ENCODE measurements around the gene ATP6V1G3.
"Not testable (repeated sequence)": the region's sequence is repeated elsewhere in the genome, so short reads cannot be mapped to it uniquely, and the experiment has no call there.

The ATP6V1G3 gene

DNA sequence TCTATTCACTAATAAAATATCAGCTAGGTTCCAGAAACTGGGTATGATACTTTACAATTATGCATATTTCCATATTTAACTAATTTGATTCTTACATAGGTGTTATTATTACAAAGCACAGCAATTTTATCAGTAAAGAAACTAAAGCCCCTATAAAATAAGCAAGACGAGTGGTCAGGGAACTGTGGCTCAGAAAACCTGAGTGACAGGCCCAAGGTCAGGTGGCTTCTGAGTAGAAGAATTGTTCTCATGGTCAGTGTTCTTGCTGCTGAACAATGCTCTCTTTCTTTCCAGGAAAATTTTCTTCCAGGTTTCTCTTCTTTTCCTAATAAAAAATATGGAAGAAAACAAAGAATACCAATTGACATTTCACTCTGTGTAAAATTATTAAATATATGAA, 2.2 kb upstream of the ATP6V1G3 start:
- 93% methylated on average over 1 of the region's 1 CpG for WGBS
- no peak overlapping the region for H3K27ac ChIP-seq (ENCODE audit: low read depth, low read length)
- H3K9ac ChIP-seq (ENCODE audit: low read depth, low read length), result no peak overlapping the region
- H3K27me3 ChIP-seq (ENCODE audit: insufficient read depth, low read length), result no peaks in the 10 kb centered on the region
- H3K4me1 ChIP-seq (ENCODE audit: insufficient read depth, low read length), result no peaks in the 10 kb centered on the region
- H3K9me3 ChIP-seq (ENCODE audit: insufficient read depth, low read depth, low read length), result no peaks in the 10 kb centered on the region
- H3K4me3 ChIP-seq (ENCODE audit: low read length), result no peak overlapping the region
- H3K36me3 ChIP-seq (ENCODE audit: insufficient read depth, low read length), result no peaks in the 10 kb centered on the region

DNA sequence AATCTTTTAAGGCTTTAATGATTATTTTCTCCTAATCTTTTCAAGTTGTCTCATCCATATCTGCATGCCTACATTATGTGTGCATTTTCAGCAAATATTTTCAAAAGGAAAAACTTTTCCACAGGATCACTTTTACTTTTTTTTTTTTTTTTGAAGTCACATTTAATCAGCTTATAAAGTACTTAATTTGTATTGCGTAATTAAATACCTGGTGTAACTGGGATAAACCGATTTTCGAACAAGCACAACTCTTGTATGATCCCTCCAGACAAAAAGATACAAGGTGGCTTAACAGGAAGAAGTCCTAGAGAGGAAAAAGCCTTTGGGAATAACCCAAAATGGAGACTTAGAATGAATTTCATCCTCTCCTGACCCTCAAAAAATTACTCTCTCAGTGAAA, 1.3 kb upstream of the ATP6V1G3 start:
- Histone ChIP-seq H3K9me3 (ENCODE audit: insufficient read depth, low read depth, low read length) (no peaks in the 10 kb centered on the region), H3K4me3 (ENCODE audit: low read length) (no peak overlapping the region), H3K27me3 (ENCODE audit: insufficient read depth, low read length) (no peaks in the 10 kb centered on the region), H3K27ac (ENCODE audit: low read depth, low read length) (no peak overlapping the region), H3K4me1 (ENCODE audit: insufficient read depth, low read length) (no peaks in the 10 kb centered on the region), H3K9ac (ENCODE audit: low read depth, low read length) (no peak overlapping the region), H3K36me3 (ENCODE audit: insufficient read depth, low read length) (no peaks in the 10 kb centered on the region)
- WGBS, result no CpG with 5 or more reads among the region's 3 CpGs

DNA sequence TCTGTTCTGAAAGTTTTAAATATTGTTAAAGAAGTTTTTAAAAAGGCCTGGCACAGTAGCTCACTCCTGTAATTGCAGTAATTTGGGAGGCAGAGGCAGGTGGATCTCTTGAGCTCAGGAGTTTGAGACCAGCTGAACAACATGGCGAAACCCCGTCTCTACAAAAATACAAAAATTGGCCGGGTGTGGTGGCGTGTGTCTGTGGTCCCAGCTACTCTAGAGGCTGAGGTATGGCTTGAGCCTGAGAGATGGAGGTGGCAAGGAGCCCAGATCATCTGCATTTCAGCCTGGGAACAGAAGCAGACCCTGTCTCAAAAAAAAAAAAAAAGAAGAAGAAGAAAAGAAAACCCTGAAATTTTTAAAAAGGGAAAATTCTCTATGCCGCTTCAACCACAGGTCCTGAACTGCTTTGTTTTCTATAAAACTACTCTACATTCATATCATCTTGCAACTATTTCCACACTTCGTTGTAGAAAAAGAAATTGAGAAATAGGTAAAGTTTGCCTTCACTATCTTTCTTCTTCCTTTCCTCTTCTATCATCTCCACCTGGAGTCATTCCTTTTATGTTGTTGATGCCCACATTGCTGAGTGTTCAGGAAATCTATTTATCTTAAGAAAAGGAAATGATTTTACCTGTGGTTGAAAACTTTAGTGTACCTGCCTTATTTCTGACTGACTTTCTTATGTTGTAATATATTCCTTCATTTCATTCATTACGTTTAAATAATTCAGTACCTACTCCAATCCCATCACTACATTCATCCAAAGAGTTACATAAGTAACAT, 1.7 kb downstream of the ATP6V1G3 start:
- no peaks in the 10 kb centered on the region for H3K27me3 ChIP-seq (ENCODE audit: insufficient read depth, low read length)
- no peaks in the 10 kb centered on the region for H3K9me3 ChIP-seq (ENCODE audit: insufficient read depth, low read depth, low read length)
- H3K36me3 ChIP-seq (ENCODE audit: insufficient read depth, low read length), result no peaks in the 10 kb centered on the region
- H3K4me3 ChIP-seq (ENCODE audit: low read length), result no peak overlapping the region
- no peaks in the 10 kb centered on the region for H3K4me1 ChIP-seq (ENCODE audit: insufficient read depth, low read length)
- H3K9ac ChIP-seq (ENCODE audit: low read depth, low read length), result no peak overlapping the region
- no peak overlapping the region for H3K27ac ChIP-seq (ENCODE audit: low read depth, low read length)
- WGBS, result 94% methylated on average over 5 of the region's 7 CpGs

DNA sequence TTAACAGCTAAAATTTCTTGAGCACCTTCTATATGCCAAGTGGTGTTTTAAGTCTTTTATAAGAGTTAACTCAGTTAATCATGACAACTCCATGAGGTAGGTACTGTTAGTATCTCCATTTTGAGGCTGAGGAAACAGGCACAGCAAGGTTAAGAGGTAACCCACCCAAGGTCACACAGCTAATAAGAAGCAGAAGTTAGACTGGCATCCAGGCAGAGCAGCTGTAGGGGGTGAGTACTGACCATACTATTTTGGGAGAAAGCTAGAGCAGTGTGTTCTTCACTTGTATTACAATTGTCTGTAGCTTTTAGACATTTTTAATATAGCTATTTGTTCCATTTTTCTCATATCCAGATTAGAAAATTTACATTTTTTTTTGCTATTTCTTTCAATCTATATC, 4.8 kb downstream of the ATP6V1G3 start:
- Histone ChIP-seq H3K27me3 (ENCODE audit: insufficient read depth, low read length) (no peaks in the 10 kb centered on the region), H3K4me3 (ENCODE audit: low read length) (no peak overlapping the region), H3K4me1 (ENCODE audit: insufficient read depth, low read length) (no peaks in the 10 kb centered on the region), H3K36me3 (ENCODE audit: insufficient read depth, low read length) (no peaks in the 10 kb centered on the region), H3K9ac (ENCODE audit: low read depth, low read length) (no peak overlapping the region), H3K27ac (ENCODE audit: low read depth, low read length) (no peak overlapping the region), H3K9me3 (ENCODE audit: insufficient read depth, low read depth, low read length) (no peaks in the 10 kb centered on the region)

DNA sequence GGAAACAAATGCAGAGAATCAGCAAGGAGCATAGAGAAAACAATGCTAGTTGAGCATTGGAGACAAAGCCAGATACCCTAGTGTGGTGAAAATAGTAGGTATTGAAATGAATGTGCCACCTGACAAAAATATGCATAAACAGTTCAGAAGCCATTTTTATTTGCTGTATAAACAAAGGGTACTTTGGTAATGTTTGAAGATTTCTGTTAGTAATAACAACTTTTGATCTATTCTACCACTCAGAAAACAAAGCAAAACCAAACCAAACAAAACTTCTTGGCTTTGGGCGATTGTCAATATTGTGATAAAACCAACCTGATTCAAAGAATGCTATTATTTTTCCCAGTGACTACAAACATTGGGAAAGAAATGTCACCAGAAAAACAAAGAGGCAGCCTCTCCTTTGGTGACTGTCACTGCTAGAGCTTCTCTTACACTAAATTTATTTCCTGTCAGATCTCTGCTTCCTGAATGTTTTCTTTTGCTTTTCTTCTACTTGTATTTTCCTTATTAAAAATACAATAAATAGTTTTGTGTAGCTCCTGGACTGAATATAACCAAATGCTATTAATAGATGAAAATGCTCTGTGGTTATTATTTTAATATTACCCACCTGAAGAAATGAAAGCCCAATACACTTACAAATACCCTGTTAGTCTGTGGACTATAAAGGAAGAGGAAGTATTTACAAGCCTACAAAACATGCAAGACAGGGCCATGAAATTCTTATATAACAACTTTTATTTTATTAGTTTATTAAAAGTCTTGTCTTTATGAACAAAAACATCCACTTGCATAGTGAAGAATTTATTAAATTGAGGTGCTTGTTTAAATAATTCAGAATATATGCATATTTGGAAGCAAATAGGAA, 5.7 kb downstream of the ATP6V1G3 start:
- Histone ChIP-seq H3K4me1 (ENCODE audit: insufficient read depth, low read length) (peaks cover under 1% of the 10 kb centered on the region; the same call in 1 of the 2 replicates), H3K9ac (ENCODE audit: low read depth, low read length) (no peak overlapping the region), H3K4me3 (ENCODE audit: low read length) (no peak overlapping the region), H3K9me3 (ENCODE audit: insufficient read depth, low read depth, low read length) (no peaks in the 10 kb centered on the region), H3K36me3 (ENCODE audit: insufficient read depth, low read length) (no peaks in the 10 kb centered on the region), H3K27ac (ENCODE audit: low read depth, low read length) (no peak overlapping the region), H3K27me3 (ENCODE audit: insufficient read depth, low read length) (no peaks in the 10 kb centered on the region)
- 96% methylated on average over 1 of the region's 1 CpG for WGBS

DNA sequence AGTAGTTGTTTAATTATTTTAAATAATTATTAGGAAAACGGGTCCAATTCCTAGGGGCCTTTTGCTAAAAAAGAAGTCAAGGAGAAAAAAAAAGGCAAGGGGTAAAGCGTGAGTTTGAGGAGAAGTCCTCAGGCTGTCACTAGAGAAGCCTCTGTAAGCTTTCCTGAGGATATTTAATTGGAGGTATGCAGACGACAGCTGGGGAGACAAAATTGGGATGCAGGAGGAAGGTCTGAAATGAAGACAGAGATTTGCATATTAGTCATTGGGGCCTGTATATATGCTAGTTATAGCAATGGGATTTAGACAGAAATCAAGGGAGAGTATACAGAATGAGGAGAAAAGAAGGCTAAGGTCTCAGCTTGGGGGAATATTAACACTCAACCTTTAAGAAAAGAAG, 8.6 kb downstream of the ATP6V1G3 start:
- no peaks in the 10 kb centered on the region for H3K36me3 ChIP-seq (ENCODE audit: insufficient read depth, low read length)
- H3K4me1 ChIP-seq (ENCODE audit: insufficient read depth, low read length), result peaks cover 7% of the 10 kb centered on the region; the same call in 1 of the 2 replicates
- 88% methylated on average over 3 of the region's 3 CpGs for WGBS
- no peaks in the 10 kb centered on the region for H3K9me3 ChIP-seq (ENCODE audit: insufficient read depth, low read depth, low read length)
- H3K27me3 ChIP-seq (ENCODE audit: insufficient read depth, low read length), result no peaks in the 10 kb centered on the region
- H3K27ac ChIP-seq (ENCODE audit: low read depth, low read length), result no peak overlapping the region
- no peak overlapping the region for H3K9ac ChIP-seq (ENCODE audit: low read depth, low read length)
- H3K4me3 ChIP-seq (ENCODE audit: low read length), result no peak overlapping the region

DNA sequence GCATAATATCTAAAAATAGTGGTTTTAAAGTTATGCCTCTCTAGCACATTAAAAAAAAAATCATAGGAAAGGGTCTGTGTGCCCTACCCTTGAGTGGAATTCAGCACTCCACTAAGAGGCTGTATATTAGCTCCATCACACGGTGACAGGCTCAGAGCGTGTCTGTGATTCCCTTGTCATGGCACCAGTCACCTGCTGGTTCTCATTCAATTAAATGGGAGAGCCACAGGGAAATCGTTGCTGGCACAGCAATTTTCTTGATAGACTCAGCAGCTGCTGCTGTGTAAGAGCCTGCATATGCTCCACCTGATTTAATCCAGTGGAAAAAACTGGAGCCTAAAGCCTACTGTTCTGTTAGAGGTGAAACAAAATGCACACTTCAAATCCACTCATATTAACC, 9.5 kb downstream of the ATP6V1G3 start:
- 85% methylated on average over 3 of the region's 3 CpGs for WGBS
- Histone ChIP-seq H3K4me1 (ENCODE audit: insufficient read depth, low read length) (peaks cover 7% of the 10 kb centered on the region; the same call in 1 of the 2 replicates), H3K27me3 (ENCODE audit: insufficient read depth, low read length) (no peaks in the 10 kb centered on the region), H3K9me3 (ENCODE audit: insufficient read depth, low read depth, low read length) (no peaks in the 10 kb centered on the region), H3K27ac (ENCODE audit: low read depth, low read length) (no peak overlapping the region), H3K9ac (ENCODE audit: low read depth, low read length) (no peak overlapping the region), H3K36me3 (ENCODE audit: insufficient read depth, low read length) (no peaks in the 10 kb centered on the region), H3K4me3 (ENCODE audit: low read length) (no peak overlapping the region)

DNA sequence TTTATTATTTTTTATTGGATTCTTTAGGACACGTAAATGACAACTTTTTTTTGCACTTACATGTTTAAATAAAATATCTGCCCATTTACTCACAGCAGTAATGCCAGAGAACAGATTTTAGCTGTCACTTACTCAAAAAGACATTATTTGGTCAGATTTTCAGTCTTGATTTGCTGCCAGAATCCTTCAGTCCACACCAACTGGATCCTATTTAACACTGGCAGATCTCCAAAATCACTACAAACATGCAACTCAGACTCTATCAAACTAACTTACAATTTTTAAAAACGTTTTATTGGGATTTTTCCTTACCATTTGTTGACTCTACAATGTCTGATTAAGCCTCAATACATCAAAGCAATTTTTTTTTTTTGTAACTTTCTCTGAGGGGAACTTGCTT, 11.1 kb downstream of the ATP6V1G3 start:
- no peak overlapping the region for H3K27ac ChIP-seq (ENCODE audit: low read depth, low read length)
- no peaks in the 10 kb centered on the region for H3K36me3 ChIP-seq (ENCODE audit: insufficient read depth, low read length)

DNA sequence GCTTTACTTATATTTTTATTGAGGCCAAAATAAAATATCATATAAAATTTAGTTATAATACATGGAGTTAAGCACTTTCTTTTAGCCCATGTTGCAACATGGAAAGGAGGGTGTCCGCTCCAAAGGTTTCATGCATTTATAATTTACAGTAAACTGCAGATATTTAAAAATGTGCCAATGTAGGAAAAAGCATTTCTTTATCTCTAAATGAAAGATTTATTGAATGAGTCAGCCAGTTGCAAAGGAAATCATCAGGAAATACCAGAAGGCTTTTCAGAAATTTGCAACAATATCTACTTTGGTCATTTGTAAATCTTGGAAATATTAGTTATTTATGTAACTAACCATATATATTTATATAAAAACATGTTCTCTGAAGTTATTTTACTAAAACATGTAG, 12.1 kb downstream of the ATP6V1G3 start:
- Histone ChIP-seq H3K27ac (ENCODE audit: low read depth, low read length) (no peak overlapping the region), H3K4me3 (ENCODE audit: low read length) (no peak overlapping the region), H3K36me3 (ENCODE audit: insufficient read depth, low read length) (no peaks in the 10 kb centered on the region), H3K9ac (ENCODE audit: low read depth, low read length) (no peak overlapping the region), H3K9me3 (ENCODE audit: insufficient read depth, low read depth, low read length) (no peaks in the 10 kb centered on the region), H3K4me1 (ENCODE audit: insufficient read depth, low read length) (peaks cover 7% of the 10 kb centered on the region; the same call in 1 of the 2 replicates), H3K27me3 (ENCODE audit: insufficient read depth, low read length) (no peaks in the 10 kb centered on the region)
- no CpG with 5 or more reads among the region's 1 CpG for WGBS

More for the DNA sequence above, 11.1 kb downstream of the ATP6V1G3 start:
- Histone ChIP-seq H3K4me1 (ENCODE audit: insufficient read depth, low read length) (peaks cover 7% of the 10 kb centered on the region; the same call in 1 of the 2 replicates), H3K9me3 (ENCODE audit: insufficient read depth, low read depth, low read length) (no peaks in the 10 kb centered on the region), H3K27me3 (ENCODE audit: insufficient read depth, low read length) (no peaks in the 10 kb centered on the region), H3K4me3 (ENCODE audit: low read length) (no peak overlapping the region), H3K9ac (ENCODE audit: low read depth, low read length) (no peak overlapping the region)
- WGBS, result 78% methylated on average over 2 of the region's 2 CpGs

DNA sequence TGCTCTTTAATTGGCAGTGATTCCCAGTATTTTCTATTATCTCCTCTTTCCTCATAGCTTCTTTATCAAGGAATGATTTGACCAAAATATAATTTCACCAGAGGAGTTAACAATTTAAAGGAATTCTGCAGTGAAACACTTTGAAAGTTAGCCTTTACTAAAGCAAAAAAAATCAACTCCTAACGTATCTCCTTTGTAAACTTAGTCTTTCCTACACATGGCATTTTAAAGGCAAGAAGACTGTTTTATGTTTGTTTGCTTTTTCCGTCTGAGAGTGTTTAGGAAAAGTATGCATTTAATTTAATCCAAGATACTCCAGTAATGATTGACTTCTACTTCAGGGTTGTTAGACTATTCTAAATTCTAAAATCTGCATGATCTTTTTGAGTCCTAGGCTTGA, 15.9 kb downstream of the ATP6V1G3 start:
- WGBS, result 100% methylated on average over 1 of the region's 2 CpGs
- Histone ChIP-seq H3K9me3 (ENCODE audit: insufficient read depth, low read depth, low read length) (no peaks in the 10 kb centered on the region), H3K36me3 (ENCODE audit: insufficient read depth, low read length) (no peaks in the 10 kb centered on the region), H3K27me3 (ENCODE audit: insufficient read depth, low read length) (no peaks in the 10 kb centered on the region), H3K4me3 (ENCODE audit: low read length) (no peak overlapping the region), H3K27ac (ENCODE audit: low read depth, low read length) (no peak overlapping the region), H3K9ac (ENCODE audit: low read depth, low read length) (no peak overlapping the region), H3K4me1 (ENCODE audit: insufficient read depth, low read length) (peaks cover 23% of the 10 kb centered on the region)

DNA sequence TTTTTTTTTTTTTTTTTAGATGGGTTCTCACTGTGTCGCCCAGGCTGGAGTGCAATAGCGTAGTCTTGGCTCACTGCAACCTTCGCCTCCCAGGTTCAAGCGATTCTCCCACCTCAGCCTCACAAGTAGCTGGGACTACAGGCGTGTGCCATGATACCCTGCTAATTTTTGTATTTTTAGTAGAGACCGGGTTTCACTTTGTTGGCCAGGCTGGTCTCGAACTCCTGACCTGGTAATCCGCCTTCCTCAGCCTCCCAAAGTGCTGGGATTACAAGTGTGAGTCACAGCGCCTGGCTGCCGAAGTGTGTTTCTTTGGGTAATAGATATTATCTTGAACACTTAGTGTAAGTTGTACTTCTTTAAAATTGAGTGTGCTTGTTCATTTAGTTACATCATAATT, 16.4 kb downstream of the ATP6V1G3 start:
- H3K4me3 ChIP-seq (ENCODE audit: low read length); H3K9ac ChIP-seq (ENCODE audit: low read depth, low read length); H3K27ac ChIP-seq (ENCODE audit: low read depth, low read length); H3K9me3 ChIP-seq (ENCODE audit: insufficient read depth, low read depth, low read length); H3K27me3 ChIP-seq (ENCODE audit: insufficient read depth, low read length); H3K36me3 ChIP-seq (ENCODE audit: insufficient read depth, low read length): not testable (repeated sequence)
- WGBS, result 85% methylated on average over 10 of the region's 10 CpGs
- H3K4me1 ChIP-seq (ENCODE audit: insufficient read depth, low read length), result peaks cover 23% of the 10 kb centered on the region
